HCT116 (cell line): ENCODE data around the gene EVI5. TPM values are rescaled to one million over a fixed set of nuclear protein-coding genes. Genes with fewer than 3 reads are reported as not detected.

Experiments
- ATAC-seq: fragments of 200-7000 bp; cut with Tn5 transposase; 2 replicates; pipeline ENCODE4 v1.9.1; 2020; ENCODE audit warnings: mild to moderate bottlenecking, moderate library complexity
- BruUV-seq: library from RNA; stranded (reverse); fragments of 400-500 nt; replicated peaks from 2 replicates; lab custom pipeline; 2021; lab: Mats Ljungman, UMichigan
- CTCF ChIA-PET: fragments of 300-600 bp; sonication (Branson Sonifier 250); formaldehyde crosslinking; loops from one replicate; lab custom pipeline; 2021; ENCODE audit warnings: antibody characterized with exemption; lab: Charles Lee
- POLR2A ChIA-PET: fragments of 300-600, 350-600 bp; sonication (Branson Sonifier 250); formaldehyde crosslinking; loops from one replicate; lab custom pipeline; 2021; ENCODE audit warnings: antibody characterized with exemption; lab: Charles Lee
- RAD21 ChIA-PET, 2 experiments: fragments of 300-600 bp; sonication (Branson Sonifier 250); formaldehyde crosslinking; loops; one replicate each; lab custom pipeline; 2023; ENCODE audit warnings: low total read pairs in 2 of 2; ENCODE audit not compliant: uncharacterized antibody in 2 of 2, unreplicated experiment in 2 of 2, low non-redundant PET in 1 of 2; lab: Charles Lee
- DNase-seq: peaks from one replicate; pipeline ENCODE4 v3.0.0-alpha.2; 2010; ENCODE audit warnings: low read depth, low spot score
- H2AFZ ChIP-seq: fragments of 200-600 bp; shearing (Covaris generic), sonication (generic); 2 replicates; pipeline ENCODE4 v1.6.1; 2017; ENCODE audit warnings: low read depth, mixed run types, mixed read lengths, antibody characterized with exemption, low read length; ENCODE audit not compliant: poor library complexity, severe bottlenecking
- H3K27ac ChIP-seq: 2 replicates; pipeline ENCODE4 v1.5.1; 2012; ENCODE audit warnings: low read depth, low read length
- H3K27me3 ChIP-seq: fragments of 200-600 bp; sonication (generic); 2 replicates; pipeline ENCODE4 v1.6.1; 2016; ENCODE audit warnings: mixed run types, low read length, mixed read lengths; ENCODE audit not compliant: insufficient read depth
- H3K36me3 ChIP-seq, 2 experiments: fragments of 200-500 bp in 1 of 2; fragments of 200-600 bp in 1 of 2; sonication (Bioruptor generic) in 1 of 2; sonication (generic) in 1 of 2; 2 replicates each; pipeline versions ENCODE4 v1.5.1 to v1.6.1; 2014 to 2016; ENCODE audit warnings: low read length in 2 of 2, inconsistent platforms in 1 of 2, mixed read lengths in 1 of 2, mixed run types in 1 of 2; ENCODE audit not compliant: insufficient read depth in 2 of 2, control insufficient read depth in 1 of 2
- H3K4me1 ChIP-seq, 2 experiments: fragments of 200-600 bp in 1 of 2; sonication (generic) in 1 of 2; 2 replicates each; pipeline versions ENCODE4 v1.5.1 to v1.6.1; 2012 to 2017; ENCODE audit warnings: low read length in 2 of 2, inconsistent platforms in 1 of 2, mild to moderate bottlenecking in 1 of 2, mixed read lengths in 1 of 2, mixed run types in 1 of 2, moderate library complexity in 1 of 2; ENCODE audit not compliant: insufficient read depth in 2 of 2, control insufficient read depth in 1 of 2
- H3K4me2 ChIP-seq: fragments of 200-600 bp; sonication (generic); 2 replicates; pipeline ENCODE4 v1.6.1; 2017; ENCODE audit warnings: mixed run types, low read length, mixed read lengths
- H3K4me3 ChIP-seq, 2 experiments: fragments of 200-600 bp in 1 of 2; sonication (generic) in 1 of 2; replicated peaks in 1 of 2; 2 replicates each; pipeline ENCODE4 v1.5.1; 2011 to 2016; ENCODE audit warnings: low read length in 2 of 2, control low read depth in 1 of 2, low read depth in 1 of 2, mild to moderate bottlenecking in 1 of 2, mixed read lengths in 1 of 2, mixed run types in 1 of 2
- H3K79me2 ChIP-seq: fragments of 200-600 bp; sonication (generic); 2 replicates; pipeline ENCODE4 v1.6.1; 2017; ENCODE audit warnings: mild to moderate bottlenecking, mixed run types, low read length, moderate library complexity, mixed read lengths; ENCODE audit not compliant: insufficient read depth
- H3K9ac ChIP-seq: fragments of 200-600 bp; sonication (generic); 2 replicates; pipeline ENCODE4 v1.6.1; 2016; ENCODE audit warnings: low read length, mixed read lengths
- H3K9me2 ChIP-seq: fragments of 200-600 bp; sonication (generic), shearing (Covaris generic); 2 replicates; pipeline ENCODE4 v1.6.1; 2017; ENCODE audit warnings: mixed run types, mild to moderate bottlenecking, moderate library complexity; ENCODE audit not compliant: insufficient read depth
- H3K9me3 ChIP-seq, 2 experiments: fragments of 200-500 bp in 1 of 2; fragments of 200-600 bp in 1 of 2; sonication (Bioruptor generic) in 1 of 2; sonication (generic) in 1 of 2; 2 replicates each; pipeline ENCODE4 v1.6.1; 2014 to 2017; ENCODE audit warnings: low read length in 2 of 2, mixed read lengths in 2 of 2, inconsistent platforms in 1 of 2, low read depth in 1 of 2, mild to moderate bottlenecking in 1 of 2, mixed run types in 1 of 2, moderate library complexity in 1 of 2; ENCODE audit not compliant: control insufficient read depth in 1 of 2, insufficient read depth in 1 of 2
- H4K20me1 ChIP-seq: fragments of 200-600 bp; sonication (generic), shearing (Covaris generic); 2 replicates; pipeline ENCODE4 v1.6.1; 2017; ENCODE audit warnings: mixed run types, mild to moderate bottlenecking, moderate library complexity; ENCODE audit not compliant: insufficient read depth
- CEBPB ChIP-seq: IDR thresholded peaks from 2 replicates; pipeline ENCODE4 v1.6.1; 2012; ENCODE audit warnings: low read depth
- ELF1 ChIP-seq: IDR thresholded peaks from 2 replicates; pipeline ENCODE4 v1.6.1; 2012; ENCODE audit warnings: low read depth, borderline replicate concordance
- EZH2 ChIP-seq: fragments of 200-600 bp; sonication (generic); IDR thresholded peaks from 2 replicates; pipeline ENCODE4 v1.6.1; 2017; ENCODE audit warnings: antibody characterized with exemption, mixed run types
- EZH2phosphoT487 ChIP-seq: fragments of 200-600 bp; IDR thresholded peaks from 2 replicates; pipeline ENCODE4 v1.6.1; 2018; ENCODE audit warnings: antibody characterized with exemption, borderline replicate concordance
- JUND ChIP-seq: IDR thresholded peaks from 2 replicates; pipeline ENCODE4 v1.6.1; 2012
- POLR2A ChIP-seq: IDR thresholded peaks from 2 replicates; pipeline ENCODE4 v1.7.0; 2011; ENCODE audit warnings: borderline replicate concordance; ENCODE audit not compliant: insufficient read depth, insufficient read length; ENCODE audit errors: extremely low read depth
- RAD21 ChIP-seq: IDR thresholded peaks from 2 replicates; pipeline ENCODE4 v1.6.1; 2012; ENCODE audit warnings: low read depth, mild to moderate bottlenecking
- SIN3A ChIP-seq: IDR thresholded peaks from 2 replicates; pipeline ENCODE4 v1.6.1; 2012; ENCODE audit warnings: low read depth
- SRF ChIP-seq: IDR thresholded peaks from 2 replicates; pipeline ENCODE4 v1.6.1; 2012; ENCODE audit warnings: low read depth
- TCF7L2 ChIP-seq: IDR thresholded peaks from 2 replicates; pipeline ENCODE4 v1.7.0; 2011; ENCODE audit warnings: borderline replicate concordance, inconsistent platforms; ENCODE audit not compliant: insufficient read depth, insufficient read length; ENCODE audit errors: extremely low read depth
- YY1 ChIP-seq: IDR thresholded peaks from 2 replicates; pipeline ENCODE4 v1.6.1; 2011; ENCODE audit warnings: low read length, low read depth, moderate library complexity, mild to moderate bottlenecking; ENCODE audit not compliant: insufficient replicate concordance; ENCODE audit errors: extremely low read depth
- intact Hi-C: fragments of 100-400 bp; cut with micrococcal nuclease; formaldehyde crosslinking; loops from 2 replicates; pipeline ENCODE4 v1.10.0; 2022
- total RNA-seq: library from RNA; stranded (reverse); gene quantifications from one replicate; pipeline ENCODE4 v1.2.1, GENCODE V29; 2021; ENCODE audit not compliant: unreplicated experiment
- TF ChIP-seq, protein P1 (sequence below), 3 experiments: fragments of 200-600 bp in 1 of 3; sonication (generic) in 1 of 3; IDR thresholded peaks in 2 of 3; conservative IDR thresholded peaks in 1 of 3; 2 replicates each; pipeline ENCODE4 v1.5.1; 2012 to 2017; ENCODE audit warnings: low read depth in 2 of 3, low read length in 2 of 3, antibody characterized with exemption in 1 of 3, borderline replicate concordance in 1 of 3, control low read depth in 1 of 3, mild to moderate bottlenecking in 1 of 3, mixed read lengths in 1 of 3, mixed run types in 1 of 3, moderate library complexity in 1 of 3; ENCODE audit not compliant: insufficient read depth in 1 of 3
- TF ChIP-seq, protein P2 (sequence below): IDR thresholded peaks from 2 replicates; pipeline ENCODE4 v1.6.1; 2012

The EVI5 gene
- total RNA-seq, 1 experiment from 2014 or later: 21.8 TPM

DNA sequence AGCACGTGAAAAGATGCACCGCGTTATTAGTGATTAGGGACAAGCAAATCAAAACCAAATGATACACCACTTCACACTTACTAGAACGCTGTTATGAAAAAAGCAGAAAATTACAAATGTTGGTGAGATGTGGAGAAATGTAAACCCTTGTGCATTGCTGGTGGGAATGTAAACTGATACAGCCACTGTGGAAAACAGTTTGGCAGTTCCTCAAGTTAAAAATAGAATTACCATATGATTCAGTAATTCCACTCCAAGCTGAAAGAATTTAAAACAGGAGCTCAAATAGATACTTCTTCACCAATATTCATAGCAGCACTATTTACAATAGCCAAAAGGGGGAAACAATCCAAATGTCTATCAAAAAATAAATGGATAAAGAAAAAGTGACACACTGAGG, 10.3 kb upstream of the EVI5 start:
- ATAC-seq: no peak
- BruUV-seq: no TSS peak
- H3K9me2 ChIP-seq: no peaks in the 10 kb centered on the region
- H3K9me3 ChIP-seq: no peaks in the 10 kb centered on the region
- H4K20me1 ChIP-seq: no peaks in the 10 kb centered on the region
- H3K4me1 ChIP-seq: no peaks in the 10 kb centered on the region
- H3K27ac ChIP-seq: no peak overlapping the region
- no peaks in the 10 kb centered on the region for H3K79me2 ChIP-seq
- POLR2A ChIA-PET: interaction anchor here (1.0 kb wide), 1 partner anchor 9 kb away, joined by 3 read pairs; no protein-coding TSS in a partner anchor
- H3K4me3 ChIP-seq: no peak overlapping the region
- RAD21 ChIA-PET: no interaction called here
- no peak overlapping the region for H2AFZ ChIP-seq
- DNase-seq: no peak
- H3K9ac ChIP-seq: no peak overlapping the region
- no peaks in the 10 kb centered on the region for H3K27me3 ChIP-seq
- intact Hi-C loops: no loop called here
- CTCF ChIA-PET: no interaction called here
- no peaks in the 10 kb centered on the region for H3K36me3 ChIP-seq
- no peak for TF ChIP-seq CEBPB
- TF ChIP-seq, protein P1, sequence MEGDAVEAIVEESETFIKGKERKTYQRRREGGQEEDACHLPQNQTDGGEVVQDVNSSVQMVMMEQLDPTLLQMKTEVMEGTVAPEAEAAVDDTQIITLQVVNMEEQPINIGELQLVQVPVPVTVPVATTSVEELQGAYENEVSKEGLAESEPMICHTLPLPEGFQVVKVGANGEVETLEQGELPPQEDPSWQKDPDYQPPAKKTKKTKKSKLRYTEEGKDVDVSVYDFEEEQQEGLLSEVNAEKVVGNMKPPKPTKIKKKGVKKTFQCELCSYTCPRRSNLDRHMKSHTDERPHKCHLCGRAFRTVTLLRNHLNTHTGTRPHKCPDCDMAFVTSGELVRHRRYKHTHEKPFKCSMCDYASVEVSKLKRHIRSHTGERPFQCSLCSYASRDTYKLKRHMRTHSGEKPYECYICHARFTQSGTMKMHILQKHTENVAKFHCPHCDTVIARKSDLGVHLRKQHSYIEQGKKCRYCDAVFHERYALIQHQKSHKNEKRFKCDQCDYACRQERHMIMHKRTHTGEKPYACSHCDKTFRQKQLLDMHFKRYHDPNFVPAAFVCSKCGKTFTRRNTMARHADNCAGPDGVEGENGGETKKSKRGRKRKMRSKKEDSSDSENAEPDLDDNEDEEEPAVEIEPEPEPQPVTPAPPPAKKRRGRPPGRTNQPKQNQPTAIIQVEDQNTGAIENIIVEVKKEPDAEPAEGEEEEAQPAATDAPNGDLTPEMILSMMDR (IDR thresholded peaks at IDR 0.05 in 2 of 3, conservative IDR thresholded peaks at IDR 0.05 in 1 of 3; ENCODE audit: borderline replicate concordance in 1 of 3, insufficient read depth in 1 of 3, low read depth in 2 of 3, low read length in 2 of 3): no peak
- TF ChIP-seq, all 23 proteins: peak for 0
- H3K4me2 ChIP-seq: no peak overlapping the region

DNA sequence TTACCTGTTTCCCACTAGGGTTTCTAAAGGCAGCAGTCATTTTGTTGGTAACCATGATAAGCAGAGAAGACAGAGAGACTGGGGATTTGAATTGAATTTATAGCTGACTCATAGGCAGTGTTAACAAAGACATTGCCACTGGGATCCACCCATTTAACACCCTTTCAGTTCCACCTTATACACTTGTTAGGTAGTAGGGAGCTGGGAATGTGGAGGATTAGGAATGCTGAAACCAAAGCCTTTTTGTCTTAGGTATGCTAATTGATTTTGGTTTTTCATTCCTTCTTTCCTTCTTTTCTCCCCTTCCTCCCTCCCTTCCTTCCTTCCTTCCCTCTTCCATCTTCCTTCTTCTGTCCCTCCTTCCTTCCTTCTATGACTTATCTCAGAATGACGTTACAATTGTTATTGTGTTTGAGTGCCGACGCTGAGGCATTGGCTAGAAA, 7.5 kb upstream of the EVI5 start:
- Histone ChIP-seq H3K9me3 (no peaks in the 10 kb centered on the region), H3K36me3 (no peaks in the 10 kb centered on the region), H3K79me2 (no peaks in the 10 kb centered on the region), H3K4me3 (no peak overlapping the region), H3K27me3 (no peaks in the 10 kb centered on the region), H3K9ac (no peak overlapping the region), H3K4me1 (no peaks in the 10 kb centered on the region), H4K20me1 (no peaks in the 10 kb centered on the region), H3K9me2 (no peaks in the 10 kb centered on the region), H3K27ac (no peak overlapping the region), H3K4me2 (no peak overlapping the region), H2AFZ (peak overlapping the region; percentile 1)
- no peak for TF ChIP-seq SIN3A
- TF ChIP-seq RAD21: no peak
- TF ChIP-seq, protein P2, sequence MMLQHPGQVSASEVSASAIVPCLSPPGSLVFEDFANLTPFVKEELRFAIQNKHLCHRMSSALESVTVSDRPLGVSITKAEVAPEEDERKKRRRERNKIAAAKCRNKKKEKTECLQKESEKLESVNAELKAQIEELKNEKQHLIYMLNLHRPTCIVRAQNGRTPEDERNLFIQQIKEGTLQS: no peak
- no peak for TF ChIP-seq POLR2A
- no peak for TF ChIP-seq TCF7L2
- TF ChIP-seq JUND: no peak
- no peak for TF ChIP-seq YY1
- TF ChIP-seq SRF: no peak
- no peak for TF ChIP-seq EZH2phosphoT487
- TF ChIP-seq, protein P1 (IDR thresholded peaks at IDR 0.05 in 2 of 3, conservative IDR thresholded peaks at IDR 0.05 in 1 of 3; ENCODE audit: borderline replicate concordance in 1 of 3, insufficient read depth in 1 of 3, low read depth in 2 of 3, low read length in 2 of 3): no peak
- TF ChIP-seq EZH2: no peak
- no peak for TF ChIP-seq ELF1
- RAD21 ChIA-PET: no interaction called here
- CTCF ChIA-PET: interaction anchor here (1.9 kb wide), 1 partner anchor 24 kb away, joined by 5 read pairs; no protein-coding TSS in a partner anchor
- DNase-seq: no peak
- ATAC-seq: no peak
- BruUV-seq: no TSS peak
- POLR2A ChIA-PET: no interaction called here
- intact Hi-C loops: no loop called here
